ENCODE results near the gene RPRML. TPM values are rescaled to one million over a fixed set of nuclear protein-coding genes. Genes with fewer than 3 reads are reported as not detected.
"Not testable (repeated sequence)": the region's sequence is repeated elsewhere in the genome, so short reads cannot be mapped to it uniquely, and the experiment has no call there.

RPRML gene
- total RNA-seq, 1 donor from 2014 or later = 1.8 TPM

DNA sequence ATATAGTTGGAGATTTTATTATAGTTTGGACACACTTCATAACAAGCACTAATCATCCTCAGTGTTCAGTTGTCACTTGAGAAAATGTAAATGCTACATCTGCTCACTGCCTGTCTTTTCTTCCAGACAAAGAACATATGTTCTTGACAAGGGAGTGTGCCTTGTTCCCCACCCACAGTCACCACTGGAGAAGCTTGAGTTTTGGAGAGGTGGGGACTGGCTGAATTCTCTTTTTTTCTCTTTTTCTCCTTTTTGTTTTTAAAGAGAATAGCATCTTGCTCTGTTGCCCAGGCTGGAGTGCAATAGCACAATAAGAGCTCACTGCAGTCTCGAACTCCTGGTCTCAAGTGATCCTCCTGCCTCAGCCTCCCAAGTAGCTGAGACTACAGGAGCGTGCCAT lies 15.5 kb downstream of the RPRML start:
- Mint-ChIP-seq H3K4me1 (peaks cover 10% of the 10 kb centered on the region), H3K36me3 (ENCODE audit: low read depth) (peaks cover 5% of the 10 kb centered on the region), H3K27me3 (ENCODE audit: low read depth) (peaks cover 33% of the 10 kb centered on the region), H3K4me3 (no peak overlapping the region), H3K9me3 (peaks cover 2% of the 10 kb centered on the region), H3K27ac (ENCODE audit: unreplicated experiment) (no peak overlapping the region)
- TF ChIP-seq, protein P1, sequence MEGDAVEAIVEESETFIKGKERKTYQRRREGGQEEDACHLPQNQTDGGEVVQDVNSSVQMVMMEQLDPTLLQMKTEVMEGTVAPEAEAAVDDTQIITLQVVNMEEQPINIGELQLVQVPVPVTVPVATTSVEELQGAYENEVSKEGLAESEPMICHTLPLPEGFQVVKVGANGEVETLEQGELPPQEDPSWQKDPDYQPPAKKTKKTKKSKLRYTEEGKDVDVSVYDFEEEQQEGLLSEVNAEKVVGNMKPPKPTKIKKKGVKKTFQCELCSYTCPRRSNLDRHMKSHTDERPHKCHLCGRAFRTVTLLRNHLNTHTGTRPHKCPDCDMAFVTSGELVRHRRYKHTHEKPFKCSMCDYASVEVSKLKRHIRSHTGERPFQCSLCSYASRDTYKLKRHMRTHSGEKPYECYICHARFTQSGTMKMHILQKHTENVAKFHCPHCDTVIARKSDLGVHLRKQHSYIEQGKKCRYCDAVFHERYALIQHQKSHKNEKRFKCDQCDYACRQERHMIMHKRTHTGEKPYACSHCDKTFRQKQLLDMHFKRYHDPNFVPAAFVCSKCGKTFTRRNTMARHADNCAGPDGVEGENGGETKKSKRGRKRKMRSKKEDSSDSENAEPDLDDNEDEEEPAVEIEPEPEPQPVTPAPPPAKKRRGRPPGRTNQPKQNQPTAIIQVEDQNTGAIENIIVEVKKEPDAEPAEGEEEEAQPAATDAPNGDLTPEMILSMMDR (conservative IDR thresholded peaks at IDR 0.05) = no peak
- no peak for DNase-seq (ENCODE audit: low read depth, low spot score)

- Mint-ChIP-seq H3K27me3 (ENCODE audit: low read depth) (peaks cover 36% of the 10 kb centered on the region), H3K9me3 (peaks cover 2% of the 10 kb centered on the region), H3K36me3 (ENCODE audit: low read depth) (peaks cover 5% of the 10 kb centered on the region), H3K27ac (ENCODE audit: unreplicated experiment) (no peak overlapping the region), H3K4me3 (no peak overlapping the region), H3K4me1 (peaks cover 22% of the 10 kb centered on the region)
- DNase-seq (ENCODE audit: low read depth, low spot score) = no peak
- TF ChIP-seq, protein P1 (conservative IDR thresholded peaks at IDR 0.05) = no peak
Measured at GRCh38 chr17:46962374-46962790, 16.7 kb downstream of the RPRML start.

- no peak overlapping the region for H3K4me3 Mint-ChIP-seq
- H3K9me3 Mint-ChIP-seq = peaks cover 2% of the 10 kb centered on the region
- no peak overlapping the region for H3K27ac Mint-ChIP-seq (ENCODE audit: unreplicated experiment)
- peaks cover 23% of the 10 kb centered on the region for H3K4me1 Mint-ChIP-seq
- DNase-seq (ENCODE audit: low read depth, low spot score) = no peak
- H3K27me3 Mint-ChIP-seq (ENCODE audit: low read depth) = peaks cover 37% of the 10 kb centered on the region
- peaks cover 13% of the 10 kb centered on the region for H3K36me3 Mint-ChIP-seq (ENCODE audit: low read depth)
- TF ChIP-seq, protein P1 (conservative IDR thresholded peaks at IDR 0.05) = no peak
Measured at GRCh38 chr17:46960152-46960551, 18.9 kb downstream of the RPRML start.

DNA sequence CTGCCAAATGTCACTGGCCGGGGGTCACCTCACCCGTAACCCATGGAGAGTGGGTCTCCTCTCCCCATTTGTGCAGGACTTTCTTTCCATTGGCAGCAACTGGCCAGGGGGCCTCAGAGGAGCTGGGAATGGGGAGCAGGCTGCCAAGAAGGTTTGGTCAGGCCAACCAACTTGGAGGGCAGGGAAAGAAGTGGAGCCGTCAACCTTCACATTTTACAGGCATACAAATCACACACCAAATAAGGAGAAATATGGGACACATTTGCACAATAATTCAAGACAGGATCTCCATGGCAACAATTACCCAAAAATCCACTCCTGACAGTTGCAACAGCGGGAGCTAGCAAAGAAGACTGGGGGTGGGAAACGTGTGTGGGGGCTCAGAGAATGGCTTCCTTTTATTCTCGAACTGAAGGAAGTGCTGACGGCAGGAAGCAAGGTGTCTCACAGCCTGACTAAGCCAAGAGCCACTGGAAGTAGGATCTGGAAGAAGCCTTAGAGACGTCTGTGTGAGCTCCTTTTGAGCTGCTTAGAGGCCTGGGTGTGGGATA lies 20.9 kb downstream of the RPRML start:
- TF ChIP-seq, protein P1 (conservative IDR thresholded peaks at IDR 0.05) = no peak
- Mint-ChIP-seq H3K4me3 (peak overlapping the region; percentile 31), H3K27ac (ENCODE audit: unreplicated experiment) (peak overlapping the region; percentile 52), H3K4me1 (peaks cover 19% of the 10 kb centered on the region), H3K27me3 (ENCODE audit: low read depth) (peaks cover 32% of the 10 kb centered on the region), H3K36me3 (ENCODE audit: low read depth) (peaks cover 13% of the 10 kb centered on the region), H3K9me3 (peaks cover 5% of the 10 kb centered on the region)
- DNase-seq (ENCODE audit: low read depth, low spot score) = no peak

GRCh38 chr17:46953191-46953590 lies 25.9 kb downstream of the RPRML start:
- not testable (repeated sequence) for H3K36me3 Mint-ChIP-seq (ENCODE audit: low read depth); DNase-seq (ENCODE audit: low read depth, low spot score); H3K9me3 Mint-ChIP-seq; H3K27ac Mint-ChIP-seq (ENCODE audit: unreplicated experiment); H3K4me1 Mint-ChIP-seq; H3K4me3 Mint-ChIP-seq
- peaks cover 17% of the 10 kb centered on the region for H3K27me3 Mint-ChIP-seq (ENCODE audit: low read depth)

DNA sequence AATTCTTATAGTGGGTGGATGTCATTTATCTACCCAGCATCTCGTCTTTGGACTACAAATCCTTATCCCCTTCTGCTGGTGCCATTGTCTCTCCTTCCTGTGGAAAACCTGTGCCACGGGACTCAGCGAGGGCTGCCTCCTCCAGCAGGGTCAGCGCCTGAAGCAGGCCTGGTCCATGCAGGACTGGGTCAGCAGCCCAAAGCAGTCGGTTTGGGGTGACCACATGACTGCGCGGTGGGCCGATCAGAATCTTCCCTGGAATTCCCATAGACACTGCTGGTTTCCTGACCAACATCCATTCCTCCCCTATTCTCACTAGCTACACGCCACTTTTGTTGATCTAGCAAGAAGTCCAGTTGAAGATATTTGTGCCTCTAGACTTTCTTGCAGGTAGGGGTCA lies 26.9 kb downstream of the RPRML start:
- no peak for DNase-seq (ENCODE audit: low read depth, low spot score)

More for the DNA sequence above, 26.9 kb downstream of the RPRML start:
- TF ChIP-seq, protein P1 (conservative IDR thresholded peaks at IDR 0.05) = no peak
- Mint-ChIP-seq H3K36me3 (ENCODE audit: low read depth) (peaks cover 8% of the 10 kb centered on the region), H3K27ac (ENCODE audit: unreplicated experiment) (no peak overlapping the region), H3K27me3 (ENCODE audit: low read depth) (peaks cover 12% of the 10 kb centered on the region), H3K9me3 (peaks cover 3% of the 10 kb centered on the region), H3K4me3 (no peak overlapping the region), H3K4me1 (no peaks in the 10 kb centered on the region)

Data from neural crest cell (in vitro differentiated cells).